Endothelial cell of umbilical vein (primary cell): ENCODE data around the gene PLXDC1. TPM values are rescaled to one million over a fixed set of nuclear protein-coding genes. Genes with fewer than 3 reads are reported as not detected.
A peak's percentile ranks its signal among the peaks of the same experiment; 100 is the strongest.

ENCODE experiments used
- BruUV-seq: library from RNA; stranded (reverse); fragments of 400-500 nt; replicated peaks from 2 replicates; lab custom pipeline; 2021; lab: Mats Ljungman, UMichigan
- CTCF ChIA-PET: fragments of 300-600, 350-600 bp; sonication (Branson Sonifier 250); formaldehyde crosslinking; loops from one replicate; lab custom pipeline; 2021; ENCODE audit warnings: antibody characterized with exemption, inconsistent platforms; lab: Charles Lee
- POLR2A ChIA-PET: fragments of 300-600, 350-600 bp; sonication (Branson Sonifier 250); formaldehyde crosslinking; loops from one replicate; lab custom pipeline; 2021; ENCODE audit warnings: antibody characterized with exemption, inconsistent platforms; lab: Charles Lee
- DNase-seq: peaks from one replicate; pipeline ENCODE4 v3.0.0-alpha.2; 2011; ENCODE audit warnings: low read depth, low spot score
- FAIRE-seq: peaks from 2 replicates; lab custom pipeline; 2011; peaks lifted over from hg19 to GRCh38; lab: Jason Lieb, UNC
- H2AFZ ChIP-seq: 2 replicates; pipeline ENCODE4 v1.6.0; 2012; ENCODE audit warnings: low read depth, low read length, control low read depth, inconsistent platforms
- H3K27ac ChIP-seq: 2 replicates; pipeline ENCODE4 v1.5.1; 2011; ENCODE audit warnings: low read depth, mild to moderate bottlenecking, control low read depth, low read length, moderate library complexity; ENCODE audit not compliant: insufficient read depth
- H3K27me3 ChIP-seq, 2 experiments: 2 replicates each; pipeline versions ENCODE4 v1.6.0 to v1.6.1; 2011; ENCODE audit warnings: low read length in 2 of 2, mixed read lengths in 1 of 2; ENCODE audit not compliant: control insufficient read depth in 2 of 2, insufficient read depth in 2 of 2
- H3K36me3 ChIP-seq, 2 experiments: 2 replicates in 1 of 2; 3 replicates in 1 of 2; pipeline ENCODE4 v1.5.1; 2011; ENCODE audit warnings: low read length in 2 of 2, mild to moderate bottlenecking in 1 of 2, moderate library complexity in 1 of 2; ENCODE audit not compliant: control insufficient read depth in 2 of 2, insufficient read depth in 2 of 2; ENCODE audit errors: extremely low read depth in 1 of 2
- H3K4me1 ChIP-seq: 3 replicates; pipeline ENCODE4 v1.5.1; 2011; ENCODE audit warnings: mild to moderate bottlenecking, low read length; ENCODE audit not compliant: control insufficient read depth, insufficient read depth; ENCODE audit errors: extremely low read depth
- H3K4me2 ChIP-seq: 2 replicates; pipeline ENCODE4 v1.6.1; 2011; ENCODE audit warnings: low read length, control low read depth, mixed read lengths; ENCODE audit not compliant: insufficient read depth
- H3K4me3 ChIP-seq, 3 experiments: fragments of 200-600 bp in 1 of 3; sonication (generic), shearing (Covaris generic) in 1 of 3; replicated peaks in 1 of 3; 2 replicates each; pipeline ENCODE4 v1.5.1; 2011 to 2016; ENCODE audit warnings: control low read depth in 3 of 3, low read length in 3 of 3, mild to moderate bottlenecking in 2 of 3, inconsistent platforms in 1 of 3, low read depth in 1 of 3, moderate library complexity in 1 of 3; ENCODE audit not compliant: insufficient read depth in 1 of 3
- H3K79me2 ChIP-seq: 2 replicates; pipeline ENCODE4 v1.6.0; 2012; ENCODE audit warnings: low read length, inconsistent platforms; ENCODE audit not compliant: control insufficient read depth, insufficient read depth
- H3K9ac ChIP-seq: replicated peaks from 2 replicates; pipeline ENCODE3; 2011; ENCODE audit warnings: low read length, control low read depth; ENCODE audit not compliant: insufficient read depth; ENCODE audit errors: extremely low read depth
- H3K9me1 ChIP-seq: replicated peaks from 3 replicates; pipeline ENCODE4 v1.6.0; 2011; ENCODE audit warnings: mild to moderate bottlenecking, low read length; ENCODE audit not compliant: control insufficient read depth, insufficient read depth; ENCODE audit errors: extremely low read depth
- H3K9me3 ChIP-seq: replicated peaks from 2 replicates; pipeline ENCODE4 v1.5.1; 2012; ENCODE audit warnings: low read length, inconsistent platforms; ENCODE audit not compliant: control insufficient read depth, insufficient read depth
- H4K20me1 ChIP-seq: replicated peaks from 2 replicates; pipeline ENCODE3; 2011; ENCODE audit warnings: mild to moderate bottlenecking, low read length; ENCODE audit not compliant: control insufficient read depth, insufficient read depth; ENCODE audit errors: extremely low read depth
- CTCF ChIP-seq, 2 donors: IDR thresholded peaks; 1 replicate in 1 of 2; 2 replicates in 1 of 2; pipeline ENCODE4 v1.5.1; 2011; ENCODE audit warnings: low read length in 2 of 2, mild to moderate bottlenecking in 2 of 2, moderate library complexity in 2 of 2, control low read depth in 1 of 2, inconsistent platforms in 1 of 2, low read depth in 1 of 2; ENCODE audit not compliant: insufficient read depth in 1 of 2; ENCODE audit errors: extremely low read depth in 1 of 2
- GATA2 ChIP-seq: IDR thresholded peaks from 2 replicates; pipeline ENCODE4 v1.7.0; 2011; ENCODE audit warnings: low read depth, mild to moderate bottlenecking, moderate library complexity, mixed read lengths, low read length; ENCODE audit not compliant: insufficient read length, insufficient read depth
- MYC ChIP-seq: IDR thresholded peaks from one replicate; pipeline ENCODE4 v1.6.1; 2011; ENCODE audit warnings: mild to moderate bottlenecking, low read depth, low read length
- POLR2A ChIP-seq: IDR thresholded peaks from 2 replicates; pipeline ENCODE4 v1.6.1; 2012; ENCODE audit warnings: low read depth, mild to moderate bottlenecking, control low read depth, low read length
- POLR2AphosphoS5 ChIP-seq: IDR thresholded peaks from 2 replicates; pipeline ENCODE4 v1.6.1; 2012; ENCODE audit warnings: low read depth, mild to moderate bottlenecking, control low read depth, low read length, moderate library complexity; ENCODE audit not compliant: insufficient read depth
- dilution Hi-C: fragments of 300-500 bp; cut with MboI; formaldehyde crosslinking; loops from one replicate; pipeline ENCODE4 v1.15.0; 2019; ENCODE audit warnings: low sequenced_read_pairs; ENCODE audit not compliant: extremely low pct_ligation_motif_present
- intact Hi-C: fragments of 100-400 bp; cut with micrococcal nuclease; formaldehyde crosslinking; loops from one replicate; pipeline ENCODE4 v1.10.0; 2022
- polyA plus RNA-seq, 4 experiments: library from polyadenylated mRNA; depleted of rRNA in 3 of 4; stranded (reverse) in 3 of 4; unstranded in 1 of 4; fragments of >200 nt; gene quantifications; 2 replicates each; pipeline versions ENCODE4 v1.2.1 to v1.2.3, GENCODE V29; 2011 to 2012; ENCODE audit warnings: missing spikeins in 1 of 4
- total RNA-seq: library from RNA; stranded (reverse); gene quantifications from 2 replicates; pipeline ENCODE4 v1.2.3, GENCODE V29; 2021

The PLXDC1 gene
- total and polyA plus RNA-seq, 2 donors (not counting 3 experiments of a cell fraction or from before 2014, with no cell fraction given) = 0.03 TPM; not detected in 1

- peak; percentile 64 for TF ChIP-seq POLR2AphosphoS5
- no peak for TF ChIP-seq POLR2A
- no peak for TF ChIP-seq GATA2
- CTCF ChIA-PET = interaction anchor here (0.5 to 1.5 kb wide), 5 partner anchors 14 to 215 kb away, joined by 3 to 6 read pairs (median 3); no protein-coding TSS in a partner anchor
- no TSS peak for BruUV-seq
- Histone ChIP-seq H3K27ac (no peak within 1 kb of the TSS), H3K9me1 (no peaks in the 10 kb centered on the region), H3K27me3 (no peaks in the 10 kb centered on the region), H3K4me3 (peak within 1 kb of the TSS; percentile 58 to 74 (median 61)), H3K4me1 (peaks cover 23% of the 10 kb centered on the region), H2AFZ (peak within 1 kb of the TSS; percentile 77), H3K79me2 (peaks cover 43% of the 10 kb centered on the region), H4K20me1 (no peaks in the 10 kb centered on the region), H3K4me2 (peak within 1 kb of the TSS; percentile 54), H3K9ac (no peak within 1 kb of the TSS), H3K9me3 (no peaks in the 10 kb centered on the region), H3K36me3 (peaks cover 7 to 17% of the 10 kb centered on the region in 2 experiments)
- DNase-seq (peak; percentile 69), FAIRE-seq (peak; percentile 83)
- dilution Hi-C loops (no loop called here), intact Hi-C loops (no loop called here)
- POLR2A ChIA-PET = interaction anchor here (0.8 kb wide), 1 partner anchor 45 kb away, joined by 4 read pairs; no protein-coding TSS in a partner anchor
These were observed 46.1 kb upstream of the PLXDC1 start, which contains the start of gene CACNB1 for GRCh38 chr17:39197380-39198185. TSS of gene CACNB1 (minus strand) at chr17:39197669. CDS start at chr17:39197495, 174 bp downstream.

GRCh38 chr17:39196808-39197291 is 45.4 kb upstream of the PLXDC1 start:
- no peak for DNase-seq
- ChIA-PET CTCF (interaction anchor here (0.5 to 1.5 kb wide), 5 partner anchors 18 to 214 kb away, joined by 3 to 6 read pairs (median 4); no protein-coding TSS in a partner anchor), POLR2A (interaction anchor here (0.6 to 0.8 kb wide), 2 partner anchors 44 to 374 kb away, joined by 4 read pairs; no protein-coding TSS in a partner anchor)
- H2AFZ ChIP-seq = peak overlapping the region; percentile 77
- no peak for FAIRE-seq
- H3K9me3 ChIP-seq = no peaks in the 10 kb centered on the region
- peaks cover 36% of the 10 kb centered on the region for H3K79me2 ChIP-seq
- peaks cover 2 to 14% of the 10 kb centered on the region in 2 experiments for H3K36me3 ChIP-seq
- intact Hi-C loops (no loop called here), dilution Hi-C loops (no loop called here)
- no peak overlapping the region for H3K27ac ChIP-seq
- H3K9ac ChIP-seq = no peak overlapping the region
- peaks cover 18% of the 10 kb centered on the region for H3K4me1 ChIP-seq
- H3K9me1 ChIP-seq = no peaks in the 10 kb centered on the region
- no peaks in the 10 kb centered on the region for H3K27me3 ChIP-seq
- peak overlapping the region; percentile 58 to 74 (median 61) for H3K4me3 ChIP-seq
- TF ChIP-seq CTCF (IDR thresholded peaks at IDR 0.05; ENCODE audit: extremely low read depth in 1 of 2, insufficient read depth in 1 of 2, low read depth in 1 of 2, low read length in 2 of 2) (no peak), MYC (peak; percentile 51)
- no TSS peak for BruUV-seq
- no peaks in the 10 kb centered on the region for H4K20me1 ChIP-seq
- peak overlapping the region; percentile 54 for H3K4me2 ChIP-seq
